Bronchial epithelial cell (primary cell): ENCODE measurements around the gene RIPK3. TPM values are rescaled to one million over a fixed set of nuclear protein-coding genes. Genes with fewer than 3 reads are reported as not detected.
A peak's percentile ranks its signal among the peaks of the same experiment; 100 is the strongest.
"Not testable (repeated sequence)": the region's sequence is repeated elsewhere in the genome, so short reads cannot be mapped to it uniquely, and the experiment has no call there.

Experiments used
- DNase-seq: peaks from one replicate; pipeline ENCODE4 v3.0.0-alpha.2; 2010; ENCODE audit warnings: low read depth
- FAIRE-seq: peaks from 2 replicates; lab custom pipeline; 2011; peaks lifted over from hg19 to GRCh38; lab: Jason Lieb, UNC
- H3K27me3 ChIP-seq: 2 replicates; pipeline ENCODE4 v1.5.1; 2011; ENCODE audit warnings: low read length; ENCODE audit not compliant: control insufficient read depth, insufficient read depth
- H3K36me3 ChIP-seq: 2 replicates; pipeline ENCODE4 v1.5.1; 2011; ENCODE audit warnings: low read length; ENCODE audit not compliant: control insufficient read depth, insufficient read depth
- H3K4me3 ChIP-seq: 2 replicates; pipeline ENCODE4 v1.5.1; 2011; ENCODE audit warnings: mild to moderate bottlenecking, low read depth, low read length, control low read depth
- CTCF ChIP-seq: IDR thresholded peaks from 2 replicates; pipeline ENCODE4 v1.5.1; 2011; ENCODE audit warnings: mild to moderate bottlenecking, moderate library complexity, low read length, control low read depth, inconsistent platforms; ENCODE audit not compliant: insufficient read depth, severe bottlenecking
- total RNA-seq: library from RNA; depleted of rRNA; stranded (reverse); fragments of >200 nt; gene quantifications from 2 replicates; pipeline ENCODE4 v1.2.1, GENCODE V29; 2014

RIPK3 gene
- total RNA-seq, 1 donor from 2014 or later, result 2.4 TPM

- DNase-seq, result no peak
- no peaks in the 10 kb centered on the region for H3K36me3 ChIP-seq
- no peaks in the 10 kb centered on the region for H3K27me3 ChIP-seq
- no peak overlapping the region for H3K4me3 ChIP-seq
- no peak for FAIRE-seq
- TF ChIP-seq CTCF, result no peak
Measured at GRCh38 chr14:24330973-24331674, 8.7 kb downstream of the RIPK3 start.

GRCh38 chr14:24329736-24330135 is 10.1 kb downstream of the RIPK3 start:
- no peaks in the 10 kb centered on the region for H3K27me3 ChIP-seq
- no peak for TF ChIP-seq CTCF
- DNase-seq (no peak), FAIRE-seq (no peak)
- H3K36me3 ChIP-seq, result no peaks in the 10 kb centered on the region
- no peak overlapping the region for H3K4me3 ChIP-seq

- no peaks in the 10 kb centered on the region for H3K36me3 ChIP-seq
- DNase-seq (no peak), FAIRE-seq (no peak)
- H3K27me3 ChIP-seq, result no peaks in the 10 kb centered on the region
- no peak for TF ChIP-seq CTCF
- no peak overlapping the region for H3K4me3 ChIP-seq
Measured at GRCh38 chr14:24329073-24329663, 10.6 kb downstream of the RIPK3 start.

- DNase-seq, FAIRE-seq, H3K27me3 ChIP-seq, H3K4me3 ChIP-seq, H3K36me3 ChIP-seq: not testable (repeated sequence)
- TF ChIP-seq CTCF, result peak; percentile 44
Measured at GRCh38 chr14:24327914-24328313, 11.9 kb downstream of the RIPK3 start.

- Histone ChIP-seq H3K27me3 (no peaks in the 10 kb centered on the region), H3K4me3 (no peak overlapping the region), H3K36me3 (no peaks in the 10 kb centered on the region)
- DNase-seq (no peak), FAIRE-seq (no peak)
- no peak for TF ChIP-seq CTCF
Measured at GRCh38 chr14:24327303-24327702, 12.5 kb downstream of the RIPK3 start.
